ENCODE measurements around the gene CNNM4.
A peak's percentile ranks its signal among the peaks of the same experiment; 100 is the strongest.
"Not testable (repeated sequence)": the region's sequence is repeated elsewhere in the genome, so short reads cannot be mapped to it uniquely, and the experiment has no call there.

The CNNM4 gene

DNA sequence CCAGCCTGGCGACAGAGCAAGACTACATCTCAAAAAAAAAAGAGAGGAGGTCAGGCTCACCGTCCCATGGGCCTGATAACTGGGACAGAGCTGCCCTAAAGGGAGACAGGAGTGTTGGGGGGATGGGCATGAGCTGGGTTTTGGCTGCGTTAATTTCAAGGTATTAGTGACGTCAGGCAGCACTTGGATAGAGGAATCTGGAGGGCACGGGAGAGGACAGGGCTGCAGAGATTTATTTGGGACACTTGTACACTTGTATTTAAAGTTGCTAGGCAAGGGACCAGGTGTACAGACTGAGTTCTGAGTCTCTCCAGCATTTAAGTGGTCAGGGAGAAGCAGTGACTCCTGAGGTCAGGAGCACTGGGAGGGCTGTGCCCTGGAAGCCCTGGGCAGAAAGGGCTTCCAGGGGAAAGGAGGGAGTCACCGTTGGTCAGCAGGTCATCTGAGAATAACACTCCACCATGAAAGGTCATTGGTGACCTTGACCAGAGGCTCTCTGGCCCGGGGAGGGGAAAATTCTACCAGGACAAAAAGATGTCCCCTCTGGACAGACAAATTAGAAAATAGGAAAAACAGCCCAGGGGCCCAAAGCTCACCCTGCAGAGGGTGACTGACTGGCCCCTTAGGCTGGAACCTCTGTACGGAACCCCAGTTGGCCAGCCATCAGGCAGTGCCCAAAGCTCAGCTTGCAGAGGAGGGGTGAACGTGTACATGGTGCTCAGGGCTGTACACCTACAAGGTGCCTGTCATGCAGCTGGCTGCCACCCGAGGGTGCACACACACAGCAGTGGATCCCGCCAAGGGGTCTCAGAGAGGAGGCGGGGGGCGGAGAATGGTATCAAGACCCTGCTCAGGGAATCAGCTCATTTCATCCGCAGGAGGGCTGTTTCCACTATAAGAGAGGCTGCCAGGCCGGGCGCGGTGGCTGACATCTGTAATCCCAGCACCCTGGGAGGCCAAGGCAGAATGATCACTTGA is 32.4 kb downstream of the CNNM4 start:
- DNase-seq (ENCODE audit: low read depth in 2 of 2, low spot score in 1 of 2), result no peak

- DNase-seq (ENCODE audit: low read depth in 2 of 2, low spot score in 1 of 2), result no peak
These were observed 34.4 kb downstream of the CNNM4 start for GRCh38 chr2:96795076-96795475.

DNA sequence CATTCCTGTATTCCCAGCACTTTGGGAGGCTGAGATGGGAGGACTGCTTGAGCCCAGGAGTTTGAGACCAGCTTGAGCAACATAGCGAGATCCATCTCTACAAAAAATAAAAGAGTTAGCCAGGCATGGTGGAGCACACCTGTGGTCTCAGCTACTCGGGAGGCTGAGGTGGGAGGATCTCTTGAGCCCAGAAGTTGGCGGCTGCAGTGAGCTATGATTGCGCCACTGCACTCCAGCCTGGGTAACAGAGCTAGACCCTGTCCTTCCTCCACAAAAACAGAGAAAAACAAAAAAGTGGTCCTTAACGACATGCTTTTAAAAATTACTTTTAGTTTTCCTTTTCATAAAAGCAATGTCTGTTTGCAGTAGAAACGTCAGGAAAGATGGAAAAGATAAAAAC is 35.8 kb downstream of the CNNM4 start:
- not testable (repeated sequence) for DNase-seq (ENCODE audit: low read depth in 2 of 2, low spot score in 1 of 2)

- DNase-seq (ENCODE audit: low read depth in 2 of 2, low spot score in 1 of 2), result no peak
These were observed 36.4 kb downstream of the CNNM4 start for GRCh38 chr2:96797066-96797625.

DNA sequence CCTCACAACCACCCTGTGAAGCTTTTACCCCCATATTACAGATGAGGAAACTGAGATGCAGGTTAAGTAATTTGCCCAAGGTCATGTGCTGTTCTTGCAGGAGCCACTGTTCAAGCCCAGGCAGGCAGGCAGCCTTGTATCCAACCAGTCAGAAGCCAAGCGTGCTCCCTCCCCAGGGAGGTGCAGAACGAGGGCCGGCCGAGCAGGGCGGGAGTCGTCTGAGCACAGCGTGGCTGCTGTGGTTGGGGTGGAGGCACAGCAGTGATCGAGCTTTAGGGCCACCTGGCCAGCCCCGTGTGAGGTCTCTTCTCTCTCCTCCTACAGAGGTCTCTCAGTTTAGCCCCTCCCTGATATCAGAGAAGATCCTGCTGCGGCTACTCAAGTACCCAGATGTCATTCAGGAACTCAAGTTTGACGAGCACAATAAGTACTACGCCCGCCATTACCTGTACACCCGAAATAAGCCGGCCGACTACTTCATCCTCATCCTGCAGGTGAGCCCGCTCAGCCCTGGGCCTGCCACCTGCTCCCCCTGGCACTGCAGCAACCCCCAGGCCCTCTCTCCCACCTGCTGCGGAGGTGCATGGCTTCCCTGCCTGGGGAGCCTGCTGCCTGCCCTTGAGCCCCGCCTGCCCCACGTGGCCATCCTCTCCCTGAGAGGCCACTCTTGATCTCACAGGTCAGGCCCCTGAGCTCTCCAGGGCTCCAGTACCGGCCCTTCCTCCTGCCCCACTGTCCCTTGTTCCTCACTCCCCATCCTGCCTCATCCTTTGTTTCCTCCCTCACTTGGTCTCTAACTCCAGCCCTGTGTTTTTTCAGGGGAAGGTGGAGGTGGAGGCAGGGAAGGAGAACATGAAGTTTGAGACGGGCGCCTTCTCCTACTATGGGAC is 38.3 kb downstream of the CNNM4 start:
- no peak for DNase-seq (ENCODE audit: low read depth in 2 of 2, low spot score in 1 of 2)

DNA sequence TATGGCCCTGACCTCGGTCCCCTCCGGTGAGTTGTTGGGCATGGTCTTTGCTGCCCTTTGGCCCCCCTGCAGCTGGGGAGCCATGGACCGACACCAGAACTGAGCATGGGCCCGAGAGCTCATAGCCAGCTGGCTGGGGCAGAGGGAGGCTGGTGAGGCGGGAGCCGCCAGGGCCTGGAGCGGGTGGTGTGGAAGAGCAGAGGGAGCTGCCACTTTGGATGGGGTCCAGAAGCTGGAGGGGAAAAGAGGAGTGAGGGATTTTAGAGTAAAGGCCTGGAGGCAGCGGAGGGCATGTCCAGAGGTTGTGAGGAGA is 38.9 kb downstream of the CNNM4 start:
- DNase-seq (ENCODE audit: low read depth in 2 of 2, low spot score in 1 of 2), result no peak

DNA sequence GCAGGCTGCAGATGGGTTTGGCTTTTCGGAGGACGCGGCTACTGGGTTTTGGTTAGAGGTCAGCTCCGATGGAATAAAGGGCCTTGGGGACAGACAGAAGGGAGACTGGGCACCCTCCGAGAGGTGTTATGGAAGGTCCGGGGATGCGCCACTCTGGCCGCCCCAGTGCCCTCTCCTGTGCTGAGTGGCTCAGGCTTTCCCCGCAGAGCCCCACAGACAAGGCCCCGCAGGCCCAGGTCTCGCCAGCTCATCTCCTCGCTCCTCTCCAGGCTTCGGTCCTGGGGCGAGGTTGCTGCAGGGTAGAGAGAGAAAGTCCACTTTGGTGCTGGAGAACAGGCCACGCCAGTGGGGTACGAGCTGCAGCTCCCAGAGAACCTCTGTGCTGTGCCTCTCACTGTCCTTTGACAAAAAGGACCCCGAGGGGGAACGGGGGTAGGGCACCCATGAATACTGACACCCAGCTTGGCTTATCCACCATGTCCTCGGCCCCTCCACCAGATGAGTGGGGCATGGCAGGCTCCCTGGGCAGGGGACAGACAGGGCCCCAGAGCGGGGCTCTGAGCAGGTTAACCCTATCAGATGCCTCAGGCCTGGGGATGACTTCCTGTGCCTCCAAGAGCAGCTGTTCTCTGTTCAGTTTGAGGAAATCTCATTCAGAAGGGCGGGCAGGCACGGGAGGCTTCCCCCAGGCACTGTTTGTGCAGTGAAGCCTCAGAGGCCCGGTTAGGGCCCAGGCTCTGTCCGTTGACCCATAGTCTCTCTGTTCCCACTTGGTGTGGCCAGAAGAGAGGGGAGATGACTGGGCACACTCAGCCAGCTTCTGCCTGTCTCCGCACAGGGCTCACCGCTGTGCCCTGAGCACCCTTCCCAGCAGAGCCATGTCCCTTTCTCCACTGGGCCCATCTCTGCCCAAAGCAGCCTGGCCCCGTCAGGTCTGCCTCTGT is 39.6 kb downstream of the CNNM4 start:
- DNase-seq (ENCODE audit: low read depth in 2 of 2, low spot score in 1 of 2), result no peak

DNA sequence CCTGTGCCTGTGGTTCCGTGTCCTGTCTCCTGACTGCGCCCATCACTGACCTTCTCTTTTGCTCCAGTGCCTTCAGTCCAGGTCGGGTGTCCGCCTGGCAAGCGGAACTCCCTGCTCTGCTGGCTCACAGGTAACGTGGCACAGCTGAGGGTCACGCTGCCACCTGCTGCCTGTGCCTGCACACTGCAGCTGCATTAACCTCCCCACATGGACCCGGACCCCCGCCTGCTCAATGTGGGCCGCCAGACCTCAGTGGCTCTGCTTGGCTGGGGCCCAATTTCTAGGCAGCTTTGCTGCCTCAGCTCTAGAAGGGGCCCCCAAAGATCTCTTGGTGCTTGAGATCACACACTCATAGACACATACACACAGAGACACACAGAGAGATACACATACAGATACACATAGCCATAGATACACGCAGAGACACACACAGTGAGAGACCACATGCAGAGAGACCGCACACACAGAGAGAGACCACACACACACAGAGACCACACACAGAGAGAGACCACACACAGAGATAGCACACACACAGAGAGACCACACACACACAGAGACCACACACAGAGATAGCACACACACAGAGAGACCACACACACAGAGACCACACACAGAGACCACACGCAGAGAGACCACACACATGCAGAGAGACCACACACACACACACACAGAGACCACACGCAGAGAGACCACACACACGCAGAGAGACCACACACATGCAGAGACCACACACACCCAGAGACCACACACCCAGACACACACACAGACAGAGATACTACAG is 40.5 kb downstream of the CNNM4 start:
- peak; percentile 43 to 47 for DNase-seq (ENCODE audit: low read depth in 2 of 2, low spot score in 1 of 2)

- no peak for DNase-seq (ENCODE audit: low read depth in 2 of 2, low spot score in 1 of 2)
These were observed 41.3 kb downstream of the CNNM4 start for GRCh38 chr2:96801786-96802595.

GRCh38 chr2:96802721-96803120 is 42.0 kb downstream of the CNNM4 start:
- no peak for DNase-seq (ENCODE audit: low read depth in 2 of 2, low spot score in 1 of 2)

- DNase-seq (ENCODE audit: low read depth in 2 of 2, low spot score in 1 of 2), result no peak
These were observed 44.3 kb downstream of the CNNM4 start for GRCh38 chr2:96804986-96805385.

GRCh38 chr2:96805946-96806345 is 45.2 kb downstream of the CNNM4 start:
- not testable (repeated sequence) for DNase-seq (ENCODE audit: low read depth in 2 of 2, low spot score in 1 of 2)

GRCh38 chr2:96806468-96807126 is 45.9 kb downstream of the CNNM4 start:
- no peak for DNase-seq (ENCODE audit: low read depth in 2 of 2, low spot score in 1 of 2)

- DNase-seq (ENCODE audit: low read depth in 2 of 2, low spot score in 1 of 2), result no peak
These were observed 46.4 kb downstream of the CNNM4 start for GRCh38 chr2:96807127-96807471.

DNA sequence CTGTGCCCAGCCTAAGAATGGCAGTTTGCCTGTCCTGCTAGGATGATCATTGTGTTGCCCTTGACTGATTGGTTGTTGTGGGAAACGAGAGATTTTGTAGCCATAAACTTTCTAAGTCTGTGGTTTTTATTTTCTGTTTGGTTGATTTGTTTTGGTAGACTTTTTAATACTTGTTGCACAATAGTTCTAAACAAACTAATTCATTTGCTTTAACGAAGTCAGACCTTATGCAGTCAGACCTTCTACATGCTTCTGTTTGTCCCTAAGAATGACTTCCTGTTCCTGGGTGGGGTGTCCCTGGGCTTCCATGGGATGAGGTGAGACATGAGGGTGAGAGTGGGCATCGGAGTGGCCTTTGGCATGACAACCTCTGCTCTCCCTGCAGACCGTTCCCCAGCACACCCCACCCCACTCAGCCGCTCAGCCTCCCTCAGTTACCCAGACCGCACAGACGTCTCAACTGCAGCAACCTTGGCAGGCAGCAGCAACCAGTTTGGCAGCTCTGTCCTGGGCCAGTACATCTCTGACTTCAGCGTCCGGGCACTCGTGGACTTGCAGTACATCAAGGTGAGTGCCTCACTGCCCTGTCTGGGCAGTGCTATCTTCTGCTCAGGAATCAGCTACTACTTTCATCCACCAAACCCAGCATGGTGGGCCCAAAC is 47.6 kb downstream of the CNNM4 start:
- DNase-seq (ENCODE audit: low read depth in 2 of 2, low spot score in 1 of 2), result no peak

DNA sequence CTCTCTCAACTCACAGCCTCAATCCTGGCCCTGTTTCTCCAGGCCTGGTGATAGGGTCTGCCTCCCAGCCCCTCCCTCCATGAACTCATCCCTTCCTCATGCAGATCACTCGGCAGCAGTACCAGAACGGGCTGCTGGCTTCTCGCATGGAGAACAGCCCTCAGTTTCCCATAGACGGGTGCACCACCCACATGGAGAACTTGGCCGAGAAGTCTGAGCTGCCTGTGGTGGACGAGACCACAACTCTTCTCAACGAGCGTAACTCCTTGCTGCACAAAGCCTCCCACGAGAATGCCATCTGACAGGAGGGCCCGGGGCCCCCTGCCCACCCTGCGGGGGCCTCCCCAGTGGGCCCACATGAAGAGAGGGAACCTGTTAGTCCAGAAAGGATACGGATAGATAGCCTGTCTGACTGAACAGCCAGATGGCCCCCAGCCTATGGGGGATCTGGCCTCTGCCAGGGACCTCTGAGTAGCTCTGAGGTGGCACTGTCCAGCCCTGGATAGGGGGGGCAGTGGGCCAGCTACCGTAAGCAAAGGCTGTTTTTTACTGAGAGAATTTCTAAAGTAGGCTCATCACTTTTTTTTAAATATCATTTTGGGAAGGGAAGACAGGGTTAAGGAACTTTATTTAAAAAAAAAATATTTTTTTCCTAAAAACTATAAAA is 48.6 kb downstream of the CNNM4 start:
- DNase-seq (ENCODE audit: low read depth in 2 of 2, low spot score in 1 of 2), result no peak

DNA sequence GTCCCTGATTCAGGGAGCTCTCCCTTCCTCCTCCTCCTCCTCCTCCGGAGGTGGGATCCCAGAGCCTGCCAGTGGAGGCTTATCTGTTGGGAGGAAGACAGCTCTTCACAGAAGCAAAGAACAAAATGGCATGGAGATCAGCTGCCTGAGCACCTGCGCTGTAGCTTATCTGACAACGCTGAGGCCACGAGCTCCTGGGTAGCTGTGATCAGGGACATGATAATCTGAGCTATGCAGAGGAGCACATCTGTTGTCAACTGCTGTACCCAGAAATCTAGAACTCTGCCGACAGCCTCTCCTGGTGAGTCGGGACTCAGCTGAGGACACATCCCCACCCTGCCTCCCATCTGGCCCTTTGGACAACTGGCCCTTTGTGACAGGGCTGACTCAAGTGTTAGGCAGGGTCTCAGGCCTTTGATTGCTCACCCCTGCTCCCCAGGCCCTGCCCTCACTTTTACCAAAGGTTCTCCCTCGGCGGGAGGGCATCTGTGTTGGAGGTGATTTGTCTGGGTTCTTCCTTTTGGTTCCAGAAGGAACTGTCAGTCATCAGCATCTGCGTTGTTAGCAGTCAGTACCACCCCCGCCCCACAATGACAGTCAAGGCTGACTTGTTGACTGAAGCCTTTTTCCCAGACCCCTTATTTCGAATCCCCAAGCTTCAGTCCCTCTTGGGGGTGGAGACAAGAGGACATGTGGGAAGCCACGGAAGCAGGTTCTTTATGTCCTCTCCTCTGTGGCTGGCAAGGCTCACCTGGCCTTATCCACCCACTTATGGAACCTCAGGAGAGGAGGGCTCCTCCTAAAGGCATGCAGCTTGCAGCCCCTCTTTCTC is 49.5 kb downstream of the CNNM4 start:
- DNase-seq (ENCODE audit: low read depth in 2 of 2, low spot score in 1 of 2), result no peak
